Rectal smooth muscle tissue (tissue), 1 donor: ENCODE measurements around the gene CLPTM1.
"Not testable (repeated sequence)": the region's sequence is repeated elsewhere in the genome, so short reads cannot be mapped to it uniquely, and the experiment has no call there.

ENCODE experiments used
- H3K27ac ChIP-seq: one replicate; pipeline ENCODE4 v1.7.0; 2013; ENCODE audit warnings: low read depth, low read length, inconsistent platforms
- H3K27me3 ChIP-seq: one replicate; pipeline ENCODE4 v1.7.0; 2013; ENCODE audit warnings: low read length; ENCODE audit not compliant: control insufficient read depth, insufficient read depth
- H3K36me3 ChIP-seq: one replicate; pipeline ENCODE4 v1.7.0; 2013; ENCODE audit warnings: low read length; ENCODE audit not compliant: control insufficient read depth, insufficient read depth
- H3K4me1 ChIP-seq: one replicate; pipeline ENCODE4 v1.7.0; 2013; ENCODE audit warnings: low read length; ENCODE audit not compliant: control insufficient read depth, insufficient read depth
- H3K4me3 ChIP-seq: one replicate; pipeline ENCODE4 v1.7.0; 2013; ENCODE audit warnings: low read length
- H3K9ac ChIP-seq: one replicate; pipeline ENCODE4 v1.7.0; 2013; ENCODE audit warnings: low read length

The CLPTM1 gene, protein sequence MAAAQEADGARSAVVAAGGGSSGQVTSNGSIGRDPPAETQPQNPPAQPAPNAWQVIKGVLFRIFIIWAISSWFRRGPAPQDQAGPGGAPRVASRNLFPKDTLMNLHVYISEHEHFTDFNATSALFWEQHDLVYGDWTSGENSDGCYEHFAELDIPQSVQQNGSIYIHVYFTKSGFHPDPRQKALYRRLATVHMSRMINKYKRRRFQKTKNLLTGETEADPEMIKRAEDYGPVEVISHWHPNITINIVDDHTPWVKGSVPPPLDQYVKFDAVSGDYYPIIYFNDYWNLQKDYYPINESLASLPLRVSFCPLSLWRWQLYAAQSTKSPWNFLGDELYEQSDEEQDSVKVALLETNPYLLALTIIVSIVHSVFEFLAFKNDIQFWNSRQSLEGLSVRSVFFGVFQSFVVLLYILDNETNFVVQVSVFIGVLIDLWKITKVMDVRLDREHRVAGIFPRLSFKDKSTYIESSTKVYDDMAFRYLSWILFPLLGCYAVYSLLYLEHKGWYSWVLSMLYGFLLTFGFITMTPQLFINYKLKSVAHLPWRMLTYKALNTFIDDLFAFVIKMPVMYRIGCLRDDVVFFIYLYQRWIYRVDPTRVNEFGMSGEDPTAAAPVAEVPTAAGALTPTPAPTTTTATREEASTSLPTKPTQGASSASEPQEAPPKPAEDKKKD

GRCh38 chr19:44954649-44955504 is at the start of gene CLPTM1:
Gene CLPTM1, plus strand, starts transcription at chr19:44955380. Its CDS starts 16 bp downstream, at chr19:44955396.
- Histone ChIP-seq H3K4me1 (peaks cover 8% of the 10 kb centered on the region), H3K27me3 (no peaks in the 10 kb centered on the region), H3K4me3 (peak within 1 kb of the TSS; percentile 99), H3K36me3 (peaks cover 2% of the 10 kb centered on the region), H3K9ac (peak within 1 kb of the TSS; percentile 97), H3K27ac (peak within 1 kb of the TSS; percentile 96)

GRCh38 chr19:44905437-44906160 is 49.6 kb upstream of the CLPTM1 start, which contains the start of gene APOE:
Gene APOE, plus strand, starts transcription at chr19:44905796. Its CDS starts 829 bp downstream, at chr19:44906625.
- H3K4me1 ChIP-seq = no peaks in the 10 kb centered on the region
- no peak within 1 kb of the TSS for H3K27ac ChIP-seq
- no peak within 1 kb of the TSS for H3K9ac ChIP-seq
- H3K4me3 ChIP-seq = peak within 1 kb of the TSS; percentile 41
- peaks cover 12% of the 10 kb centered on the region for H3K27me3 ChIP-seq
- no peaks in the 10 kb centered on the region for H3K36me3 ChIP-seq

- H3K27ac ChIP-seq = no peak overlapping the region
- peaks cover 12% of the 10 kb centered on the region for H3K27me3 ChIP-seq
- H3K36me3 ChIP-seq = no peaks in the 10 kb centered on the region
- H3K4me3 ChIP-seq = no peak overlapping the region
- H3K4me1 ChIP-seq = no peaks in the 10 kb centered on the region
- no peak overlapping the region for H3K9ac ChIP-seq
Measured at GRCh38 chr19:44907613-44908012, 47.6 kb upstream of the CLPTM1 start.

DNA sequence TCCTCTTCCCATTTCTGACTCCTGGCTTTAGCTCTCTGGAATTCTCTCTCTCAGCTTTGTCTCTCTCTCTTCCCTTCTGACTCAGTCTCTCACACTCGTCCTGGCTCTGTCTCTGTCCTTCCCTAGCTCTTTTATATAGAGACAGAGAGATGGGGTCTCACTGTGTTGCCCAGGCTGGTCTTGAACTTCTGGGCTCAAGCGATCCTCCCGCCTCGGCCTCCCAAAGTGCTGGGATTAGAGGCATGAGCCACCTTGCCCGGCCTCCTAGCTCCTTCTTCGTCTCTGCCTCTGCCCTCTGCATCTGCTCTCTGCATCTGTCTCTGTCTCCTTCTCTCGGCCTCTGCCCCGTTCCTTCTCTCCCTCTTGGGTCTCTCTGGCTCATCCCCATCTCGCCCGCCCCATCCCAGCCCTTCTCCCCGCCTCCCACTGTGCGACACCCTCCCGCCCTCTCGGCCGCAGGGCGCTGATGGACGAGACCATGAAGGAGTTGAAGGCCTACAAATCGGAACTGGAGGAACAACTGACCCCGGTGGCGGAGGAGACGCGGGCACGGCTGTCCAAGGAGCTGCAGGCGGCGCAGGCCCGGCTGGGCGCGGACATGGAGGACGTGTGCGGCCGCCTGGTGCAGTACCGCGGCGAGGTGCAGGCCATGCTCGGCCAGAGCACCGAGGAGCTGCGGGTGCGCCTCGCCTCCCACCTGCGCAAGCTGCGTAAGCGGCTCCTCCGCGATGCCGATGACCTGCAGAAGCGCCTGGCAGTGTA is 46.9 kb upstream of the CLPTM1 start:
- no peak overlapping the region for H3K4me3 ChIP-seq
- no peak overlapping the region for H3K27ac ChIP-seq
- H3K27me3 ChIP-seq = peaks cover 12% of the 10 kb centered on the region
- no peaks in the 10 kb centered on the region for H3K36me3 ChIP-seq
- no peaks in the 10 kb centered on the region for H3K4me1 ChIP-seq
- no peak overlapping the region for H3K9ac ChIP-seq

GRCh38 chr19:44908836-44909261 is 46.3 kb upstream of the CLPTM1 start:
- H3K27me3 ChIP-seq = peaks cover 12% of the 10 kb centered on the region
- no peaks in the 10 kb centered on the region for H3K4me1 ChIP-seq
- no peak overlapping the region for H3K9ac ChIP-seq
- H3K36me3 ChIP-seq = no peaks in the 10 kb centered on the region
- H3K4me3 ChIP-seq = no peak overlapping the region
- no peak overlapping the region for H3K27ac ChIP-seq

- no peak overlapping the region for H3K9ac ChIP-seq
- H3K4me1 ChIP-seq = peaks cover 2% of the 10 kb centered on the region
- H3K36me3 ChIP-seq = no peaks in the 10 kb centered on the region
- no peak overlapping the region for H3K4me3 ChIP-seq
- no peak overlapping the region for H3K27ac ChIP-seq
- peaks cover 9% of the 10 kb centered on the region for H3K27me3 ChIP-seq
Measured at GRCh38 chr19:44909775-44910174, 45.4 kb upstream of the CLPTM1 start.

- not testable (repeated sequence) for H3K27ac ChIP-seq, H3K9ac ChIP-seq, H3K27me3 ChIP-seq, H3K4me3 ChIP-seq, H3K4me1 ChIP-seq, H3K36me3 ChIP-seq
Measured at GRCh38 chr19:44911896-44912295, 43.3 kb upstream of the CLPTM1 start.

- peaks cover 3% of the 10 kb centered on the region for H3K4me1 ChIP-seq
- H3K36me3 ChIP-seq = no peaks in the 10 kb centered on the region
- no peaks in the 10 kb centered on the region for H3K27me3 ChIP-seq
- H3K4me3 ChIP-seq = no peak overlapping the region
- H3K9ac ChIP-seq = no peak overlapping the region
- H3K27ac ChIP-seq = no peak overlapping the region
Measured at GRCh38 chr19:44912854-44913253, 42.3 kb upstream of the CLPTM1 start.

- H3K9ac ChIP-seq, H3K27me3 ChIP-seq, H3K27ac ChIP-seq, H3K4me3 ChIP-seq, H3K4me1 ChIP-seq, H3K36me3 ChIP-seq: not testable (repeated sequence)
Measured at GRCh38 chr19:44913512-44914432, 41.4 kb upstream of the CLPTM1 start.

GRCh38 chr19:44914433-44915206 is 40.6 kb upstream of the CLPTM1 start, which contains the start of gene APOC1:
Gene APOC1, plus strand, starts transcription at chr19:44914608. Its CDS starts 284 bp downstream, at chr19:44914892.
- H3K27ac ChIP-seq, H3K4me1 ChIP-seq, H3K27me3 ChIP-seq, H3K9ac ChIP-seq, H3K36me3 ChIP-seq: not testable (repeated sequence)
- H3K4me3 ChIP-seq = peak within 1 kb of the TSS; percentile 68
